HL-60/S4 treated with retinoic acid at 250 ng/mL for 4 days and 3 days (cell line): ENCODE data around the gene IMMP2L.

Experiments used
- in situ Hi-C: fragments of 300-500 bp; cut with MboI; formaldehyde crosslinking; loops from 2 replicates; pipeline ENCODE4 v1.7.0; 2022; ENCODE audit warnings: low sequenced_read_pairs

Gene IMMP2L

GRCh38 chr7:111113263-111114017, 448.9 kb downstream of the IMMP2L start:
- in situ Hi-C loops = no loop called here

- in situ Hi-C loops = no loop called here
Measured at GRCh38 chr7:111112439-111112838, 449.9 kb downstream of the IMMP2L start.

- in situ Hi-C loops = no loop called here
Measured at GRCh38 chr7:111108496-111108895, 453.8 kb downstream of the IMMP2L start.

GRCh38 chr7:111108000-111108399, 454.3 kb downstream of the IMMP2L start:
- in situ Hi-C loops = no loop called here

- in situ Hi-C loops = no loop called here
Measured at GRCh38 chr7:111107579-111107978, 454.7 kb downstream of the IMMP2L start.

- in situ Hi-C loops = no loop called here
Measured at GRCh38 chr7:111105269-111105668, 457.0 kb downstream of the IMMP2L start.

- in situ Hi-C loops = no loop called here
Measured at GRCh38 chr7:111104710-111105109, 457.6 kb downstream of the IMMP2L start.

- in situ Hi-C loops = no loop called here
Measured at GRCh38 chr7:111103678-111104274, 458.5 kb downstream of the IMMP2L start.

GRCh38 chr7:111103136-111103535, 459.2 kb downstream of the IMMP2L start:
- in situ Hi-C loops = no loop called here

GRCh38 chr7:111101856-111102646, 460.2 kb downstream of the IMMP2L start:
- in situ Hi-C loops = no loop called here

GRCh38 chr7:111098926-111099250, 463.4 kb downstream of the IMMP2L start:
- in situ Hi-C loops = no loop called here

GRCh38 chr7:111098011-111098925, 464.0 kb downstream of the IMMP2L start:
- in situ Hi-C loops = no loop called here

- in situ Hi-C loops = no loop called here
Measured at GRCh38 chr7:111096997-111097396, 465.3 kb downstream of the IMMP2L start.

GRCh38 chr7:111094419-111094818, 467.9 kb downstream of the IMMP2L start:
- in situ Hi-C loops = no loop called here

- in situ Hi-C loops = no loop called here
Measured at GRCh38 chr7:111093496-111093895, 468.8 kb downstream of the IMMP2L start.

- in situ Hi-C loops = no loop called here
Measured at GRCh38 chr7:111092406-111093236, 469.7 kb downstream of the IMMP2L start.

GRCh38 chr7:111091593-111092358, 470.5 kb downstream of the IMMP2L start:
- in situ Hi-C loops = no loop called here

GRCh38 chr7:111090846-111091245, 471.4 kb downstream of the IMMP2L start, which contains the start of gene LRRN3:
Gene LRRN3 (plus strand): TSS chr7:111091127. CDS start chr7:111122773, 31,646 bp downstream.
- in situ Hi-C loops = no loop called here

- in situ Hi-C loops = no loop called here
Measured at GRCh38 chr7:111089822-111090426, 472.4 kb downstream of the IMMP2L start.
